Body of pancreas (tissue), 4 donors: ENCODE measurements around the gene NDC1.

Experiments used
- POLR2A ChIP-seq, 3 donors: fragments of 450-650 bp; IDR thresholded peaks; one replicate each; pipeline ENCODE4 v1.6.1; 2016; ENCODE audit warnings: antibody characterized with exemption in 3 of 3, mild to moderate bottlenecking in 2 of 3
- TF ChIP-seq, protein P1 (sequence below), 7 experiments: fragments of 450-650 bp in 4 of 7; fragments of 200-600 bp in 3 of 7; sonication (generic) in 3 of 7; IDR thresholded peaks; one replicate each; pipeline ENCODE4 v1.5.1; 2016 to 2019; ENCODE audit warnings: antibody characterized with exemption in 7 of 7

DNA sequence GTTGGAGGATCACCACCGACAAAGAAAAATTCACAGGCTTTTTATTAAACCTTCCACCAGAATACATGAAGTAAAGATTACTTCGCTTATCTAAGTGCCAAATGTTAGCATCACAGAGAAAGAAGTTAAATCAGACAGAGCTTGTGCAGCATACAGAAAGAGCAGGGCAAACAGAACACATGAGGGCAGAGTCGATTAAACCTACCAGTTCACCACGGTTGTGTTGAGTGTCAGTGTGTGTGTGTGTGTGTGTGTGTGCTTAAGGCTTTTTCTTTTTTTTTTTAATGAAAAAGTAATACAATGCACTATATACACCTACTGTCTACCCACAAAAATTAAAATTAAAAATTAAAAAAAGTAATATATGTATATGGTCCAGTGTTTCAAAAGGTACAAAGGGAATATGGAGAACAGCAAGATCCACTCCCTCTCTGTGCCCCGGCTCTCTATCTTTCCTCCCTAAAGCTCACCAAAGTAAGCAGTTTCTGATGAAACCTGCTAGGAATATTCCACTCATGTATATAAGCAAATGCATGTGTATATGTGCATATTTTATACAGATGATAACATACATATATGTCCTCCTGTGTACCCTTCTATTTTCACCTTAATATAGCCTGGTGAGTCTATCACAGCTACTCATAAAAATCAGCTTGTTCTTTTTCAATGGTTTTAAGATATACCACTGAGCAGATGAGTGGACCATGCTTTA lies 33.8 kb upstream of the NDC1 start:
- no peak for TF ChIP-seq POLR2A (IDR thresholded peaks at IDR 0.05)
- TF ChIP-seq, protein P1, sequence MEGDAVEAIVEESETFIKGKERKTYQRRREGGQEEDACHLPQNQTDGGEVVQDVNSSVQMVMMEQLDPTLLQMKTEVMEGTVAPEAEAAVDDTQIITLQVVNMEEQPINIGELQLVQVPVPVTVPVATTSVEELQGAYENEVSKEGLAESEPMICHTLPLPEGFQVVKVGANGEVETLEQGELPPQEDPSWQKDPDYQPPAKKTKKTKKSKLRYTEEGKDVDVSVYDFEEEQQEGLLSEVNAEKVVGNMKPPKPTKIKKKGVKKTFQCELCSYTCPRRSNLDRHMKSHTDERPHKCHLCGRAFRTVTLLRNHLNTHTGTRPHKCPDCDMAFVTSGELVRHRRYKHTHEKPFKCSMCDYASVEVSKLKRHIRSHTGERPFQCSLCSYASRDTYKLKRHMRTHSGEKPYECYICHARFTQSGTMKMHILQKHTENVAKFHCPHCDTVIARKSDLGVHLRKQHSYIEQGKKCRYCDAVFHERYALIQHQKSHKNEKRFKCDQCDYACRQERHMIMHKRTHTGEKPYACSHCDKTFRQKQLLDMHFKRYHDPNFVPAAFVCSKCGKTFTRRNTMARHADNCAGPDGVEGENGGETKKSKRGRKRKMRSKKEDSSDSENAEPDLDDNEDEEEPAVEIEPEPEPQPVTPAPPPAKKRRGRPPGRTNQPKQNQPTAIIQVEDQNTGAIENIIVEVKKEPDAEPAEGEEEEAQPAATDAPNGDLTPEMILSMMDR (IDR thresholded peaks at IDR 0.05), result no peak
